VCaP (cell line): ENCODE data around the gene MRPL39.

Experiments used
- H3K27ac ChIP-seq: fragments of 450-650 bp; 2 replicates; pipeline ENCODE4 v1.5.1; 2017
- CTCF ChIP-seq: fragments of 450-650 bp; conservative IDR thresholded peaks from 2 replicates; pipeline ENCODE4 v1.5.1; 2017; ENCODE audit warnings: mild to moderate bottlenecking, moderate library complexity

Gene MRPL39

GRCh38 chr21:25573409-25574206, 33.7 kb downstream of the MRPL39 start:
- H3K27ac ChIP-seq = no peak overlapping the region
- no peak; the same call in 1 of the 2 replicates for TF ChIP-seq CTCF

GRCh38 chr21:25572861-25573310, 34.4 kb downstream of the MRPL39 start:
- H3K27ac ChIP-seq = no peak overlapping the region
- TF ChIP-seq CTCF = no peak

- TF ChIP-seq CTCF = no peak
- H3K27ac ChIP-seq = no peak overlapping the region
Observed at GRCh38 chr21:25571726-25572121, 35.6 kb downstream of the MRPL39 start.

GRCh38 chr21:25569711-25570110, 37.6 kb downstream of the MRPL39 start:
- no peak overlapping the region for H3K27ac ChIP-seq
- TF ChIP-seq CTCF = no peak

GRCh38 chr21:25569084-25569483, 38.2 kb downstream of the MRPL39 start:
- no peak for TF ChIP-seq CTCF
- H3K27ac ChIP-seq = no peak overlapping the region

GRCh38 chr21:25568246-25568645, 39.0 kb downstream of the MRPL39 start:
- H3K27ac ChIP-seq = no peak overlapping the region

GRCh38 chr21:25567472-25567871, 39.8 kb downstream of the MRPL39 start:
- no peak for TF ChIP-seq CTCF
- no peak overlapping the region for H3K27ac ChIP-seq

More at GRCh38 chr21:25568246-25568645, 39.0 kb downstream of the MRPL39 start:
- no peak for TF ChIP-seq CTCF
